GM19324 (cell line): ENCODE results near the gene PORCN.
"Not testable (repeated sequence)": the region's sequence is repeated elsewhere in the genome, so short reads cannot be mapped to it uniquely, and the experiment has no call there.

Experiments
- ATAC-seq: cut with Tn5 transposase; IDR thresholded peaks from one replicate; pipeline ENCODE4 v1.9.1; 2021; ENCODE audit warnings: mild to moderate bottlenecking, moderate library complexity; ENCODE audit not compliant: unreplicated experiment, low FRiP score

PORCN gene

DNA sequence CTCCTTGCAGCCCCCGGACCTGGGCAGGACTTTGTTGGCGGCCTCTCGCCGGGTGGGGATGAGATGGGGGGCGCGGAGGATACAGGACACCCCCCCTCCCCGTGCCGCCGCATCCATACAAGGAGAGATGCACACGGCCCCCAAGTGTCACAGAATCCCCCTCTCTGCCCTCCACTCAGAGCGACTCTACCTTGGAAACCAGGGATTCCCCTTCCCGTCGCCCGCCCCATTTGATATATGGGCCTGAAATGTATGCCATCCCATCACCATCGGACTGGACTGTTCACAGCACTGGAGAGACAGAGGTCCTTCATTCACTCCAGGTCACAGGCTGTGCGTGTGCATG is 426 bp downstream of the PORCN start:
- ATAC-seq, result no peak

DNA sequence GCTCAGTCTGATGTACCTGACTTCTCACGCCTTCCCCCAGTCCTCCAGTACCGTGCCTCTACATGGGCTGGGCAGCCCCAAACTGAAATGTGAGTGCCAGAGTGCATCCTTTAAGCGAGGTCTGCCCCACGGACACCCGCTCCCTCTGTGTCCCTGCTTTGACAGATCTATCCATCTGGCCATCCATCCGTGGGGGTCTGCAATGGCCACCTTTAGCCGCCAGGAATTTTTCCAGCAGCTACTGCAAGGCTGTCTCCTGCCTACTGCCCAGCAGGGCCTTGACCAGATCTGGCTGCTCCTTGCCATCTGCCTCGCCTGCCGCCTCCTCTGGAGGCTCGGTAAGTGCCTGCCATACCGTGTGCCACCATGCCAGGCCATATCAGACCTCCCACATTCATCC is 827 bp downstream of the PORCN start:
- ATAC-seq, result no peak

DNA sequence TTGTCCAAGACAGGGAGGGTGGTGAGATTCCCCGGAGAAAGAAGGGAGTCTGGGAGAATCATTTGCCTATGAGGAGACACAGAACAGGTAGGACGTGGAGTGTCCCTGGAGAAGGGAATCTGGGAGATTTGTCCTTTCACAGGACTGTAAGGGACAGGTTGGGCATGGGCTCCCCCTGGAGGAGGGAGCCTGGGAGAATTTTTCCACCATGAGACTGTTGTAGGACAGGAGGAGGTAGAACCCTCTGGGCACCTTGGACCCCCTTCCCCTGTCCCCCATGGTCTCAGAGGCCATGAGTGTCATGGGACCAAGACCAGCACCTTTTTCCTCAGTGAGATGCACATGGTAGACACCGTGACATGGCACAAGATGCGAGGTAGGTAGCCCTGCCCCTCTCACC is 2.8 kb downstream of the PORCN start:
- ATAC-seq, result no peak

DNA sequence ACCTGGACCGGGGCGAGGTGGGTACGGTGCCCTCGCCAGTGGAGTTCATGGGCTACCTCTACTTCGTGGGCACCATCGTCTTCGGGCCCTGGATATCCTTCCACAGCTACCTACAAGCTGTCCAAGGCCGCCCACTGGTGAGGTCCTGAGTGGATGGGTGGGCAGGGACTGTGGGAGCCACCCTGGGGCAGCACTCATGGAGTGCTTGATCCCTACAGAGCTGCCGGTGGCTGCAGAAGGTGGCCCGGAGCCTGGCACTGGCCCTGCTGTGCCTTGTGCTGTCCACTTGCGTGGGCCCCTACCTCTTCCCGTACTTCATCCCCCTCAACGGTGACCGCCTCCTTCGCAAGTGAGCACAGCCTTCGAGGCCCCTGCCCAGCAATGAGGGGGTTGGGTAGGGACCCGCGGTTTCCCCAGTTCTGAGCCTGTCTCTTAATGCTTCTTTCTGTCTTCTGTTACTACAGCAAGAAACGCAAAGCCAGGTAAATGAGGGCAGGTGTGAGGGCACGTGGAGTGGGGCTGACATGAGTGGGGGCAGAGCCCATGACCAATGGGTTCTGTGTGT is 3.7 kb downstream of the PORCN start:
- no peak for ATAC-seq

DNA sequence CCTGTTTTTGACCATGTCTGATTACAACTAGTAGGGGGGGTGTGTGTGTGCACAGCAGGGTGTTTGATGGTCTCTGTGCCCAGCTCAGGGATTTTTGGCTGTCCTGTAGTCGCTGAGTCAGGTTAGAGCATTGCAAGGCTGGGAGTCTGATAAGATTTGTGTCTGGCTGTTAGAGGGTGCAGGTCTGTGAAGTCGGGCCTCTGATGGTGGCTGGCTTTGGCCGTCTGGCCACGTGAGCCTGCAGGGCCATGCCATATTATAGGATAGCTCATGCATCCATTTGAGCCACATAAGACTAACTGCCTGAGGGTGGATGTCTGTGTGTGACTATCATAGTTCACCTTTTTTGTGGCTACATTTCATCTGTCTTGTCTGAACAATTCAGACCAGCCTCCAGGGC is 4.9 kb downstream of the PORCN start:
- no peak for ATAC-seq

DNA sequence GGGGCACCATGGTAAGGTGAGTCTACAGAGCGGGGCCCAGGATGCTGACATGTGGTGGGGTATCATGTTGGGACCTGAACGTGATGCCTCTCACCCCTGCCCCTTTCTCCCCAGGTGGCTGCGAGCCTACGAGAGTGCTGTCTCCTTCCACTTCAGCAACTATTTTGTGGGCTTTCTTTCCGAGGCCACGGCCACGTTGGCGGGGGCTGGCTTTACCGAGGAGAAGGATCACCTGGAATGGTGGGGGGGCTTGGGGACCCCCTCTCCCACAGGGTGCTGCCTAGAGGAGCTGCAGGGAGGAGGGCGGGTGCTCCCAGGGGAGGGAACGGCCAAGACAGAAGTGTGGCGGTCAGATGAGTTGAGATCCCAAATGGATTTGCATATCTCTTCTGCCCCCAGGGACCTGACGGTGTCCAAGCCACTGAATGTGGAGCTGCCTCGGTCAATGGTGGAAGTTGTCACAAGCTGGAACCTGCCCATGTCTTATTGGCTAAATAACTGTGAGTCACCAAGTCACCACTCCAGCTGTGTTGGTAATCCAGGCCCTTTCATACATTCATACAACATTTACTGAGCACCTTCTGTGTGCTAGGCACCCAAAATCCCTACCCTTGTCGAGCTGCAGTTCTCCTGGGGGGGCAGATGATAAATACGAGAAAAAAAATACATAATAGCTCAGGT is 5.5 kb downstream of the PORCN start:
- ATAC-seq, result no peak

DNA sequence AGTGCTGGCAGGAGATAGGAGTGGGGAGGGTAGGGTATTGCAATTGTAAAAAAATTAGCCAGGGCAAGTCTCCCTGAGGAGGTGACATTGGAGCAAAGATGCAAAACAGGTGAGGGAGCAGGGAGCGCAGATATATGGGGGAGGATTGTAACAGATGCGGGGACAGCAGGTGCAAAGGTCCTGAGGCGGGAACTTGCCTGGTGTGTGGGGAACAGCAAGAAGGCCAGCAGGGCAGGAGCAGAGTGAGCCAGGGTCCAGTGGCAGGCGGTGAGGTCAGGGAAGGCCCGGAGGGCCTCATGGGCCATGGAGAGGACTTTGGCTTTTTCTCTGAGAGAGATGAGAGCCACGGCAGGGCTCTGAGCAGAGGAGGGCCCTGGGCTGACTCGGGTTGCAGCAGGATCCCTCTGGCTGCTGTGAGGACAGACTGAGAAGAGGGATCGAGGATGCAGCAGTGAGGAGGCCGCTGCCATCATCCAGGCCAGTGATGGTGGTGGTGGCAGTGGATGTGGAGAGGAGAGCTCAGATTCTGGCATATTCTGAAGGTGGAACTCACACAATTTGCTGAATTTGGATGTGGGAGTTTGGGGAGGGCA is 6.2 kb downstream of the PORCN start:
- no peak for ATAC-seq

DNA sequence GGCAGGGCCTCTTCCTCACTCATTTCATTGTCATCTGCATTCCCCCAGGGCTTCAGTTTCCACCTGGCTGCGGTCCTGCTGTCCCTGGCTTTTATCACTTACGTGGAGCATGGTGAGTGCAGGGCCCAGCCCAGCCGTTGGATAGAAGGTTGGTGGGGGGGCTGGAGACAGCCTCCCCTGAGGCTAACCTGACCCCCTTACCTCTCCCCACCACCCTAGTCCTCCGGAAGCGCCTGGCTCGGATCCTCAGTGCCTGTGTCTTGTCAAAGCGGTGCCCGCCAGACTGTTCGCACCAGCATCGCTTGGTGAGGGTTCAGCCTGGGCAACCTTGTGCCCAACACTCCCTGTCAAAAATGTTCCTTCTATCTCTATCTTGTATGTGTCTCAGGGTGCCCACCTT is 7.0 kb downstream of the PORCN start:
- ATAC-seq, result no peak

DNA sequence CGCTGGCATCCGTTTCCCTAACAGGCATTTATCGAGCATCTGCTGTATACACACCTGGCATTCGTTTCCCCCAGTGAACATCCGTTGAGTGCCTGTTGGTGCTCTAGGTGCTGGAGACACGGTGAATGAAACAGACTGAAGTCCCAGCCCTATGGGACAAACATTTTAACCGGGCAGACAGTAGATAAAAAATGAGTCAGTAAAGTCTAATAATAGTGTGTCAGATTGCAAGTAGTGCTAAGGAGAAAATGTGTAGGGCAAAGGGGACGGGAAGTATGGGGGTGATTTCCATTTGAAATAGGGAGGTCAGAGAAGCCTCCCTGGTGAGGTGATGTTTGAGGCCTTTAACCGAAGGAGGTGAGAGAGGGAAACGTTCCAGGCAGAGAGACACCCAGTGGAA is 7.5 kb downstream of the PORCN start:
- no peak for ATAC-seq

DNA sequence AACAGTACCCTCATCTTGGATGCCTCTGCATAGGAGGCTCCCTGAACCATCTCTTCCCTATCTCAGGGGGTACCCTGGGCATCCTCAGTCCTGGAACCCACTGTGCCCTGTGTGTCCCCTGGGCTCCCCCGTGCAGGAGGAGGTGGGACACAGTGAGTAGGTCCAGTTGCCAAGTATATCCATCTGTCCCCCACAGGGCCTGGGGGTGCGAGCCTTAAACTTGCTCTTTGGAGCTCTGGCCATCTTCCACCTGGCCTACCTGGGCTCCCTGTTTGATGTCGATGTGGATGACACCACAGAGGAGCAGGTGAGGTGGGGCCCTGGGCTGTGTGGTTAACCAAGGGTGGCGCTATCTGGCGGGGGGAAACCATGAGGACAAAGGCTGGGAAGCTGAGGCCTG is 8.2 kb downstream of the PORCN start:
- no peak for ATAC-seq

DNA sequence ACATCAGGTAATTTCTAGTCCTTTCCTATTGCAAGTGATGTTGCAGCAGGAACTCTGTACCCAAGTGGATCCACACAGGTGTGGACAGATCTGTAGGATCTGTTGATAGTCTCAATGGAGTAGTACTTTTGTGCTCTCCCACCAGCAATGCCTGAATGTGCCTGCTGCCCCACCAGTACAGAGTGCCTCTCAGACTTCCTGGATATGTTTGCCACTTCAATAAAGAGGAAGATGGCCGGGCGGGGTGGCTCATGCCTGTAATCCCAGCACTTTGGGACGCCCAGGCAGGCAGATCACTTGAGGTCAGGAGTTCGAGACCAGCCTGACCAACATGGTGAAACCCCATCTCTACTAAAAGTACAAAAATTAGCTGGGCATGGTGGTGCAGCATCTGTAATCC is 10.7 kb downstream of the PORCN start:
- not testable (repeated sequence) for ATAC-seq

DNA sequence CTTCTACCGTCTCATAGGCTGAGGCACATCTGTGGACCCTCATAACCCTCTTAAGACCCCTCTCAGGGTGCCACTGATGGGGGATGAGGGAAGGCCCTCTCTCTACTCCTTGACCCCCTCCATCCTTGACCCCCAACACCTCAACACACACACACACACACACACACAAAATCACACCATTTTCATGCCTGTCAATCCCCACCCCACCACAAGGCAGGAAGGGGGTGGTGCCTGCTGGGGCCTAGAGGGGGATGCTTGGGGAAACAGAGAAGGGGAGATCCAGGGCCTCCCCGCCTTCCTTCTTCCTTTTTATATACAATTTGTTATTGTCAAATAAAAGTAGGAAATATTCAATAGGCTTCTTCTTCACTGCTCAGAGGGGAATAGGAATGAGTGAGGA is 11.7 kb downstream of the PORCN start:
- no peak for ATAC-seq

DNA sequence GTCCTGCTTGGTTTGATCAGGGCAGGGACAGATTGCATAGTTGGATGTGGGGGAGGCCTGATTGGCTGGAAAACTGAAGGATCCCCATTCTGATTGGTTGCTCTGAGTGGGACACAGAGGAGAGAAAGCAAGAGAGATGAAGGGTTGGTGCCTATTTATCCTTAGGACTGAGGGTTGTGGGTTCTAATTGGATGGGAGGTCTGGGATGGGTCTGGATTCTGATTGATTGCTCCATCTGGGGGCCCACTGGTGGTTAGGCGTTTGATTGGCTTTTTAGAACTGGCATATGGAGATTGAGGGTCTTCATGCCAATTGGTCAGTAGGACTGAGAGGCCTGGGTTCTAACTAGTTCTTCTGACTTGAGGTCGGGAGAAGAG is 12.2 kb downstream of the PORCN start:
- ATAC-seq, result no peak

DNA sequence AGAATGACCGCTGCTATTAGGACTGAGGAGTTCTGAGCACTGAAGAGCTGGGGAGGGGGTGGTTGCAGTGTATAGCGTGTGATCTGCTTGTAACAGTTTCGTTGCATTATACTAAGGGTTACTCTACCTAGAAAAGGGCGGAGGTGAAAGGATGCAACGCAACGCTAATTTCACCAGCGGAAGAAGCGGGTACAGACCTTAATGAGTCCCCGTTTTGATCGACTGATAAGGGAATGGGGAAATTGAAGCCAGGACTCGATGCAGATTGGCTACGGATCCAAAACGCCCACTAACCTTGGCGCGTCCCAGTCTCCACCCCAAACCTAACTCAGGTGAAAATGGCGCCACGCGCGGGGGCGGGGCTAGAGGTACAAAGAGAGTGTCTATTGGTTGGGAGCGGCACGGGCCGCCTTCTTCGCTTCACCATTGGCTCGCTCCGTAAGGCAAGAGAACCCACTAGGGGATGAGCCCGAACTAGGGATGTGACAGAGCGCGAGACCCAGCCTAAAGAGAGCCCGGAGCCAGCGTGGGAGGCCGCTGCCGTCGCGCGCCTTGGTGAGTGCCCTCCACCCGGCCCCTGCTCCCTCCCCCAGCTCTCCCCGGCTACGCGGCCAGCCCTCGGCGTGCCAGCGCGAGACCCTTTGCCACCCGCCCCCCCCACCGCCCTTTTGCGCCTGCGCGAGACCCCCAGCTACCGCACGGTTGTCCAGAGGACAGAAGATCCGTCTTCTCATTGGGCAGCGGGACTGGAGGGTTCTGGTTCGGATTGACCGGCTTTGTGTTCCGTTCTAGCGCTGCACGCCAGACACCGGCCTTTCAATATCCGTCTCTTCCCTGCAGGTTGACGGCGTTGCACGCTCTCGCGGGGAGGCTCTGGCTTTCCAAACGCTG is 12.8 kb downstream of the PORCN start, which contains the start of gene EBP:
EBP (plus strand) TSS at position 456 of the 891 bp plus-strand sequence. CDS start 1,964 bp downstream, outside the sequence.
- ATAC-seq, result peak; percentile 93

DNA sequence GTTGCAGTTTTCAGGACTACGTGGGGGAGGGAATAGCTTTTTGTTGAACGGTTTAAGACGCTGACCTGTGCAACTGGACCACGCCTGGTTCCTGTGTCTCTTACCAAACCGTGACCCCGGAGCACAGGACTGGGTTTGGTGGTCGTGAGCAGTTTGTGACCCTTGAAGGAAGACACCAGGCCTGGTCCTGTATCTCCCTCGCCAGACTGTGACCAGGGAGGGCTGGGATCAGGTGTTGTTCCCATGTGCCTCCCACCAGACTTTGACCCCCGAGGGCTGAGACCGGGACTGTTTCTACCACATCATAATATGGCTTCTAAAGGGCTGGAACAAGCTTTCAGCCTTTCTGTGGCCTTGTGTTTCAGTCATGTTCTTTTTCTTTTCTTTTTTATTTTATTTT is 13.5 kb downstream of the PORCN start:
- ATAC-seq, result no peak

DNA sequence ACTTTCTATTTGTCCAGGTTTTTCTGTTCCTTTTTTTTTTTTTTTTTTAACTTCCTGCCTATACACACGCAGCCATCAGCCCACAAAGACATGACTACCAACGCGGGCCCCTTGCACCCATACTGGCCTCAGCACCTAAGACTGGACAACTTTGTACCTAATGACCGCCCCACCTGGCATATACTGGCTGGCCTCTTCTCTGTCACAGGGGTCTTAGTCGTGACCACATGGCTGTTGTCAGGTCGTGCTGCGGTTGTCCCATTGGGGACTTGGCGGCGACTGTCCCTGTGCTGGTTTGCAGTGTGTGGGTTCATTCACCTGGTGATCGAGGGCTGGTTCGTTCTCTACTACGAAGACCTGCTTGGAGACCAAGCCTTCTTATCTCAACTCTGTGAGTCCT is 14.9 kb downstream of the PORCN start:
- ATAC-seq, result no peak

DNA sequence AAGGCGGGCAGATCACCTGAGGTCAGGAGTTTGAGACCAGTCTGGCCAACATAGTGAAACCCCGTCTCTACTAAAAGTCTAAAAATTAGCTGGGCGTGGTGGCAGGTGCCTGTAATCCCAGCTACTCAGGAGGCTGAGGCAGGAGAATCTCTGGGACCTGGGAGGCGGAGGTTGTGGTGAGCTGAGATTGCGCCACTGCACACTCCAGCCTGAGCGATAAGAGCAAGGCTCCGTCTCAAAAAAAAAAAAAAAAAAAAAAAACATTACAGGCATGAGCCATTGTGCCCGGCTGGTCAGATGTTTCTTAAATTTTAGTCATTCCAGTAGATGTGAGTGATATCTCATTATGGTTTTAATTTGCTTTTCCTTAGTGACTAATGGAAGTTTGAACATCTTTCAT is 17.1 kb downstream of the PORCN start:
- ATAC-seq, result not testable (repeated sequence)

DNA sequence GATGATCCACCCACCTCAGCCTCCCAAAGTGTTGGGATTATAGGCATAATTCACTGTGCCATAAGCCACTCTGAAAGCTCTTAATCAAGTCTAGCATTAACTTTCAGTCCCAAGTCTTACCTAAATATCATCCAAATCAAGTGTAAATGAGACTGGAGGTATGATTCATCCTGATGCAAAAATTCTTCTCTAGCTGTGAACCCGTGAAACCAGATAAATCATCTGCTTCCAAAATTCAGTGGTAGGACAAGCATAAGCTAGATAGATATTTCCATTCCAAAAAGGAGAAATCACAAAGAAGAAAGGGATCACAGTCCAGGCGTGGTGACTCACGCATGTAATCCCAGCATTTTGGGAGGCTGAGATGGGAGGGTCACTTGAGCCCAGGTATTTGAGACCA is 21.9 kb downstream of the PORCN start:
- ATAC-seq, result no peak

DNA sequence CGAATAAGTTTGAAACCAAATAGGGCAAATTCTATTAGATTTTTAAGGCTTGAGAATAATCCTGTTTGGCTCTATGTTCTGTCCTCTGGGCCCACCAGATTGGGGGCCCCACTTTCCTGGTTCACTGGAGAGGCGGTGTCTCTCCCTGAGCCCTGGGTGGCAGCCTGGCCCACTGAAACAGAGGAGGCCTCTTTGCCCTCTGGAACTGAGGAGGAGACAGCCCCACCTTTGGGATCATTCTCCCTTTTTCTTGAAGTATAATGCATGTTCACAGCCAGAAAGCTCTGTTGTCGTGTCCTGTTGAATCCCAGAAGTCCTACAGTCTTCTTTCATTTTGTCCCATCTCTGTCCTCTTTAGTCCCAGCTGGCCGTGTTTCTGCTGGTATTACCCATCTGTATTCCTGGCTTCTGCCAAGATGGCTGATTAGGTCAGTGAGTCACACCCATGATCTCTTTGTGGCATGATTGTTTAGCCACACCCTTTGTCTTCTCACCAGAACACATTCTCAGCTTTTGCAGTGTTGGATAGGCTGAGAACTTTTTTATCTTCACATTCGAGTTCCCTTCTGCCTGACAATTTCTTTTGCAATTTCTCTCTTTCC is 22.7 kb downstream of the PORCN start:
- ATAC-seq, result no peak

DNA sequence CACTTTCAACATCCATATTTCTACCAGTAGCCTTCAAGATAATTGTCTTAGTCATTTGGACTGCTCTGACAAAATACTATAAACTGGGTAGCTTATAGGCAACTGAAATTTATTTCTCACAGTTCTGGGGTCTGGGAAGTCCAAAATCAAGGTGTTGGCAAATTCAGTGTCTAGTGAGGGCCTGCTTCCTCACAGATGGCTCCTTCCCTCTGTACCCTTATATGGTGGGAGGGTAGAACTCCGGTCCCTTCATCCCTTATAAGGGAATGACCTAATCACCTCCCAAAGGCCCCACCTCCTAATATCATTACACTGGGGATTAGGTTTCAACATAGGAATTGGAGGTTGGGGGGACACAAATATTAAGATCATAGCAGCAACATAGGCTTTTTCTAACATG is 23.4 kb downstream of the PORCN start:
- ATAC-seq, result no peak

DNA sequence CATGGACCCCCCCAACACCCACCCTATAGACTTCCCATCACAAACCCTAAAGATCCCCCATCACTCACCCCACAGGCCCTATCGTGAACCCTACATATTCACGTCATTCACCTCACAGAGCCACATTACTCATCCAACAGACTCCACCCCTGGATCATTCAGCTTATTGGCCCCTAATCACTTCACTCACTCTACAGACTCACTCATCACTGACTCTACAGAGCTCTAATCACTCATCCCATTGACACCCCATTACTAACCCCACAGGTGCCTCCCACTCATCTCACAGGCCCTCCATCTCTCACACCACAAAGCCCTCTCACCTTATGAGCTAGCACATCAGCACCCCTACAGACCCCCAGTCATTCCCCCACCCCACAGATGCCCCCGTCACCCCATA is 24.4 kb downstream of the PORCN start:
- ATAC-seq, result no peak
